ENCODE data around the gene IL13RA1.

IL13RA1 gene

GRCh38 chrX:118685393-118685792 lies 42.0 kb upstream of the IL13RA1 start:
- H3K9me3 ChIP-seq (ENCODE audit: low read length): no peaks in the 10 kb centered on the region
- TF ChIP-seq, protein P1, sequence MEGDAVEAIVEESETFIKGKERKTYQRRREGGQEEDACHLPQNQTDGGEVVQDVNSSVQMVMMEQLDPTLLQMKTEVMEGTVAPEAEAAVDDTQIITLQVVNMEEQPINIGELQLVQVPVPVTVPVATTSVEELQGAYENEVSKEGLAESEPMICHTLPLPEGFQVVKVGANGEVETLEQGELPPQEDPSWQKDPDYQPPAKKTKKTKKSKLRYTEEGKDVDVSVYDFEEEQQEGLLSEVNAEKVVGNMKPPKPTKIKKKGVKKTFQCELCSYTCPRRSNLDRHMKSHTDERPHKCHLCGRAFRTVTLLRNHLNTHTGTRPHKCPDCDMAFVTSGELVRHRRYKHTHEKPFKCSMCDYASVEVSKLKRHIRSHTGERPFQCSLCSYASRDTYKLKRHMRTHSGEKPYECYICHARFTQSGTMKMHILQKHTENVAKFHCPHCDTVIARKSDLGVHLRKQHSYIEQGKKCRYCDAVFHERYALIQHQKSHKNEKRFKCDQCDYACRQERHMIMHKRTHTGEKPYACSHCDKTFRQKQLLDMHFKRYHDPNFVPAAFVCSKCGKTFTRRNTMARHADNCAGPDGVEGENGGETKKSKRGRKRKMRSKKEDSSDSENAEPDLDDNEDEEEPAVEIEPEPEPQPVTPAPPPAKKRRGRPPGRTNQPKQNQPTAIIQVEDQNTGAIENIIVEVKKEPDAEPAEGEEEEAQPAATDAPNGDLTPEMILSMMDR (IDR thresholded peaks at IDR 0.05; ENCODE audit: low read length): no peak
- no peak for TF ChIP-seq EZH2 (IDR thresholded peaks at IDR 0.05; ENCODE audit: borderline replicate concordance, low read length)

GRCh38 chrX:118688935-118689334 lies 38.5 kb upstream of the IL13RA1 start:
- TF ChIP-seq, protein P1 (IDR thresholded peaks at IDR 0.05; ENCODE audit: low read length): no peak
- TF ChIP-seq EZH2 (IDR thresholded peaks at IDR 0.05; ENCODE audit: borderline replicate concordance, low read length): no peak
- H3K9ac ChIP-seq (ENCODE audit: low read length): no peak overlapping the region

More at GRCh38 chrX:118685393-118685792, 42.0 kb upstream of the IL13RA1 start:
- Histone ChIP-seq H3K4me2 (ENCODE audit: low read length) (no peak overlapping the region), H3K36me3 (ENCODE audit: insufficient read depth, low read length) (peaks cover 3% of the 10 kb centered on the region; the same call in 1 of the 2 replicates), H3K27ac (ENCODE audit: low read depth, low read length, poor library complexity, severe bottlenecking) (no peak overlapping the region), H3F3A (ENCODE audit: insufficient read depth, low read length) (no peaks in the 10 kb centered on the region), H3K79me2 (ENCODE audit: insufficient read depth, low read length) (no peaks in the 10 kb centered on the region), H3K9ac (ENCODE audit: low read length) (no peak overlapping the region), H3K4me3 (ENCODE audit: low read depth, low read length, poor library complexity, severe bottlenecking) (no peak overlapping the region), H3K9me2 (ENCODE audit: low read depth, low read length) (no peaks in the 10 kb centered on the region), H4K20me1 (ENCODE audit: insufficient read depth, low read length) (no peaks in the 10 kb centered on the region), H3K4me1 (ENCODE audit: insufficient read depth, low read length, severe bottlenecking) (no peaks in the 10 kb centered on the region), H2AFZ (ENCODE audit: low read length) (no peak overlapping the region), H3K27me3 (ENCODE audit: insufficient read depth, low read length) (no peaks in the 10 kb centered on the region)

DNA sequence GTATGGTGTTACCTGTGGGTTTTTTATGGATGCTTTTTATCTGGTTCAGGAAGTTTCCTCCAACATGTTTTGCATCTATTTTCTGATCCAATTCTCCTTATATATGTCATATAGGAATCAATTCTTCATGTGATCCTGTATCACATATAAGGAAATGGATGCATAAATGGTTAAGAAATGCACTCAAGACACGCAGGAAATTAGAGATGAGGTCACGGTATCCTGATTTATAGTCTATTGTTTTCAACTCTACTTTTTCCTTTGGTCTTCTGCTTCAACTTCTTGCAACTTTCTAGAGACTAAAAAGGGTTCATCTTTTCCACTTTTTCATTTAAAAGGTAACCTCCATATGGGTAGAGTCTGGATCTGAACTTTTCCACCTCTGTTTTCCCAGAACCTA lies 33.6 kb upstream of the IL13RA1 start:
- no peaks in the 10 kb centered on the region for H3K4me1 ChIP-seq (ENCODE audit: insufficient read depth, low read length, severe bottlenecking)
- H3K9ac ChIP-seq (ENCODE audit: low read length): no peak overlapping the region
- no peak for TF ChIP-seq EZH2 (IDR thresholded peaks at IDR 0.05; ENCODE audit: borderline replicate concordance, low read length)
- TF ChIP-seq, protein P1 (IDR thresholded peaks at IDR 0.05; ENCODE audit: low read length): no peak
- no peaks in the 10 kb centered on the region for H3K9me3 ChIP-seq (ENCODE audit: low read length)
- no peaks in the 10 kb centered on the region for H3F3A ChIP-seq (ENCODE audit: insufficient read depth, low read length)
- H3K9me2 ChIP-seq (ENCODE audit: low read depth, low read length): no peaks in the 10 kb centered on the region
- H3K4me2 ChIP-seq (ENCODE audit: low read length): no peak overlapping the region
- H3K36me3 ChIP-seq (ENCODE audit: insufficient read depth, low read length): no peaks in the 10 kb centered on the region
- H3K79me2 ChIP-seq (ENCODE audit: insufficient read depth, low read length): no peaks in the 10 kb centered on the region
- H3K4me3 ChIP-seq (ENCODE audit: low read depth, low read length, poor library complexity, severe bottlenecking): no peak overlapping the region
- H3K27ac ChIP-seq (ENCODE audit: low read depth, low read length, poor library complexity, severe bottlenecking): no peak overlapping the region
- no peaks in the 10 kb centered on the region for H4K20me1 ChIP-seq (ENCODE audit: insufficient read depth, low read length)
- H3K27me3 ChIP-seq (ENCODE audit: insufficient read depth, low read length): no peaks in the 10 kb centered on the region
- no peak overlapping the region for H2AFZ ChIP-seq (ENCODE audit: low read length)

More at GRCh38 chrX:118688935-118689334, 38.5 kb upstream of the IL13RA1 start:
- H4K20me1 ChIP-seq (ENCODE audit: insufficient read depth, low read length): no peaks in the 10 kb centered on the region
- H3K4me2 ChIP-seq (ENCODE audit: low read length): no peak overlapping the region
- no peaks in the 10 kb centered on the region for H3K9me3 ChIP-seq (ENCODE audit: low read length)
- no peaks in the 10 kb centered on the region for H3K27me3 ChIP-seq (ENCODE audit: insufficient read depth, low read length)
- no peaks in the 10 kb centered on the region for H3K9me2 ChIP-seq (ENCODE audit: low read depth, low read length)
- H3F3A ChIP-seq (ENCODE audit: insufficient read depth, low read length): no peaks in the 10 kb centered on the region
- no peak overlapping the region for H2AFZ ChIP-seq (ENCODE audit: low read length)
- H3K4me1 ChIP-seq (ENCODE audit: insufficient read depth, low read length, severe bottlenecking): no peaks in the 10 kb centered on the region
- H3K4me3 ChIP-seq (ENCODE audit: low read depth, low read length, poor library complexity, severe bottlenecking): no peak overlapping the region
- H3K27ac ChIP-seq (ENCODE audit: low read depth, low read length, poor library complexity, severe bottlenecking): no peak overlapping the region
- no peaks in the 10 kb centered on the region for H3K79me2 ChIP-seq (ENCODE audit: insufficient read depth, low read length)
- no peaks in the 10 kb centered on the region for H3K36me3 ChIP-seq (ENCODE audit: insufficient read depth, low read length)

Measured in OCI-LY1 (cell line).